Upper lobe of left lung (tissue), 4 donors: ENCODE results near the gene COL23A1.

Source experiments
- EP300 ChIP-seq, 4 donors: sonication (generic); formaldehyde crosslinking; IDR thresholded peaks; one replicate each; pipeline ENCODE4 v1.5.1; 2017; ENCODE audit warnings: antibody characterized with exemption in 4 of 4, control low read depth in 2 of 4
- TF ChIP-seq, protein P1 (sequence below), 6 experiments: fragments of 450-650 bp in 4 of 6; fragments of 200-600 bp in 2 of 6; sonication (generic) in 2 of 6; IDR thresholded peaks; one replicate each; pipeline ENCODE4 v1.5.1; 2016 to 2019; ENCODE audit warnings: antibody characterized with exemption in 6 of 6

DNA sequence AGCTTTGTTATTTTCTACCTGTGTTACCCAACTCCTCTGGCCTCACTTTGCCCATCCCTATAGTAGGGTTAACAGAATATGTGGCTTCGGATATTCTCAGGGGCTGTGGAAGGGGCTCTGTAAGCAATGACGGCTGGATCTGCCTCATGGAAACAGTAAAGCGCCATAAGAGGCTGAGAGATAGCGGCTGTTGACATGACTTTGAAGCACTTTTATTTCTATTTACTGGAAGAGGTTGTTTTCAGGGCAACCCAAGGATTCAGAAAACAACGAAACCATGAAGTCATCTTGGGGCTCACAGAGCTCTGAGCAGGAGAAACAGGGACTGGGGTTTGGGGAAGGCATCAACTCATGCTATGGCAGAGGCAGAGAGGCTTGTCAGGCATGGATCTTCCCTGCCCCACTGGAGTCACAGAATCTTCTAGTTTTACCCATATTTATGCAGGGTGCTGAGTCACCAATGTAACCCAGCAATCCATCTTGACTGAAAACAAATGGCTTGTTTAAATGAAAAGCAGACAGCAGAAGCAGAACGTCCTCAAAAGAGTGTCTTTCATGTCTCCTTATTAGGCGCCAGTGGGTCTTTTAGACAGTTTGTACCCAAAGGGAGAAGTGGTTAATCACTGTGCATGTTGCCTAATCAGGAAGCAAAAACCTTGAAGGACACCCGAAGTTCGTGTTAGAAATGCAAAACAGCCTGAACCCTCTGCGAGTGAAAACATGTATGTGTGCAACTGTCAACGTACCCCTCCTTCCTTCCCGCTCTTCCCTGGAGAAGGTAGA lies 113.0 kb downstream of the COL23A1 start:
- no peak for TF ChIP-seq EP300 (IDR thresholded peaks at IDR 0.05)
- TF ChIP-seq, protein P1, sequence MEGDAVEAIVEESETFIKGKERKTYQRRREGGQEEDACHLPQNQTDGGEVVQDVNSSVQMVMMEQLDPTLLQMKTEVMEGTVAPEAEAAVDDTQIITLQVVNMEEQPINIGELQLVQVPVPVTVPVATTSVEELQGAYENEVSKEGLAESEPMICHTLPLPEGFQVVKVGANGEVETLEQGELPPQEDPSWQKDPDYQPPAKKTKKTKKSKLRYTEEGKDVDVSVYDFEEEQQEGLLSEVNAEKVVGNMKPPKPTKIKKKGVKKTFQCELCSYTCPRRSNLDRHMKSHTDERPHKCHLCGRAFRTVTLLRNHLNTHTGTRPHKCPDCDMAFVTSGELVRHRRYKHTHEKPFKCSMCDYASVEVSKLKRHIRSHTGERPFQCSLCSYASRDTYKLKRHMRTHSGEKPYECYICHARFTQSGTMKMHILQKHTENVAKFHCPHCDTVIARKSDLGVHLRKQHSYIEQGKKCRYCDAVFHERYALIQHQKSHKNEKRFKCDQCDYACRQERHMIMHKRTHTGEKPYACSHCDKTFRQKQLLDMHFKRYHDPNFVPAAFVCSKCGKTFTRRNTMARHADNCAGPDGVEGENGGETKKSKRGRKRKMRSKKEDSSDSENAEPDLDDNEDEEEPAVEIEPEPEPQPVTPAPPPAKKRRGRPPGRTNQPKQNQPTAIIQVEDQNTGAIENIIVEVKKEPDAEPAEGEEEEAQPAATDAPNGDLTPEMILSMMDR (IDR thresholded peaks at IDR 0.05): no peak
